GM12873 (cell line): ENCODE results near the gene GABBR1.

Experiments used
- CTCF ChIP-seq: IDR thresholded peaks from 2 replicates; pipeline ENCODE4 v1.5.1; 2012; ENCODE audit warnings: low read depth, mild to moderate bottlenecking, moderate library complexity, low read length, control low read depth; ENCODE audit not compliant: insufficient read depth; ENCODE audit errors: missing control alignments

The GABBR1 gene

GRCh38 chr6:29510202-29510601 lies 122.8 kb downstream of the GABBR1 start:
- TF ChIP-seq CTCF = no peak
